Endothelial cell of umbilical vein (primary cell): Measurements from ENCODE around the gene CLDN14. TPM values are rescaled to one million over a fixed set of nuclear protein-coding genes. Genes with fewer than 3 reads are reported as not detected.

Source experiments
- BruUV-seq: library from RNA; stranded (reverse); fragments of 400-500 nt; replicated peaks from 2 replicates; lab custom pipeline; 2021; lab: Mats Ljungman, UMichigan
- CTCF ChIA-PET: fragments of 300-600, 350-600 bp; sonication (Branson Sonifier 250); formaldehyde crosslinking; loops from one replicate; lab custom pipeline; 2021; ENCODE audit warnings: antibody characterized with exemption, inconsistent platforms; lab: Charles Lee
- POLR2A ChIA-PET: fragments of 300-600, 350-600 bp; sonication (Branson Sonifier 250); formaldehyde crosslinking; loops from one replicate; lab custom pipeline; 2021; ENCODE audit warnings: antibody characterized with exemption, inconsistent platforms; lab: Charles Lee
- DNase-seq: peaks from one replicate; pipeline ENCODE4 v3.0.0-alpha.2; 2011; ENCODE audit warnings: low read depth, low spot score
- FAIRE-seq: peaks from 2 replicates; lab custom pipeline; 2011; peaks lifted over from hg19 to GRCh38; lab: Jason Lieb, UNC
- H2AFZ ChIP-seq: 2 replicates; pipeline ENCODE4 v1.6.0; 2012; ENCODE audit warnings: low read depth, low read length, control low read depth, inconsistent platforms
- H3K27ac ChIP-seq: 2 replicates; pipeline ENCODE4 v1.5.1; 2011; ENCODE audit warnings: low read depth, mild to moderate bottlenecking, control low read depth, low read length, moderate library complexity; ENCODE audit not compliant: insufficient read depth
- H3K27me3 ChIP-seq, 2 experiments: 2 replicates each; pipeline versions ENCODE4 v1.6.0 to v1.6.1; 2011; ENCODE audit warnings: low read length in 2 of 2, mixed read lengths in 1 of 2; ENCODE audit not compliant: control insufficient read depth in 2 of 2, insufficient read depth in 2 of 2
- H3K36me3 ChIP-seq, 2 experiments: 2 replicates in 1 of 2; 3 replicates in 1 of 2; pipeline ENCODE4 v1.5.1; 2011; ENCODE audit warnings: low read length in 2 of 2, mild to moderate bottlenecking in 1 of 2, moderate library complexity in 1 of 2; ENCODE audit not compliant: control insufficient read depth in 2 of 2, insufficient read depth in 2 of 2; ENCODE audit errors: extremely low read depth in 1 of 2
- H3K4me1 ChIP-seq: 3 replicates; pipeline ENCODE4 v1.5.1; 2011; ENCODE audit warnings: mild to moderate bottlenecking, low read length; ENCODE audit not compliant: control insufficient read depth, insufficient read depth; ENCODE audit errors: extremely low read depth
- H3K4me2 ChIP-seq: 2 replicates; pipeline ENCODE4 v1.6.1; 2011; ENCODE audit warnings: low read length, control low read depth, mixed read lengths; ENCODE audit not compliant: insufficient read depth
- H3K4me3 ChIP-seq, 3 experiments: fragments of 200-600 bp in 1 of 3; sonication (generic), shearing (Covaris generic) in 1 of 3; replicated peaks in 1 of 3; 2 replicates each; pipeline ENCODE4 v1.5.1; 2011 to 2016; ENCODE audit warnings: control low read depth in 3 of 3, low read length in 3 of 3, mild to moderate bottlenecking in 2 of 3, inconsistent platforms in 1 of 3, low read depth in 1 of 3, moderate library complexity in 1 of 3; ENCODE audit not compliant: insufficient read depth in 1 of 3
- H3K79me2 ChIP-seq: 2 replicates; pipeline ENCODE4 v1.6.0; 2012; ENCODE audit warnings: low read length, inconsistent platforms; ENCODE audit not compliant: control insufficient read depth, insufficient read depth
- H3K9ac ChIP-seq: replicated peaks from 2 replicates; pipeline ENCODE3; 2011; ENCODE audit warnings: low read length, control low read depth; ENCODE audit not compliant: insufficient read depth; ENCODE audit errors: extremely low read depth
- H3K9me1 ChIP-seq: replicated peaks from 3 replicates; pipeline ENCODE4 v1.6.0; 2011; ENCODE audit warnings: mild to moderate bottlenecking, low read length; ENCODE audit not compliant: control insufficient read depth, insufficient read depth; ENCODE audit errors: extremely low read depth
- H3K9me3 ChIP-seq: replicated peaks from 2 replicates; pipeline ENCODE4 v1.5.1; 2012; ENCODE audit warnings: low read length, inconsistent platforms; ENCODE audit not compliant: control insufficient read depth, insufficient read depth
- H4K20me1 ChIP-seq: replicated peaks from 2 replicates; pipeline ENCODE3; 2011; ENCODE audit warnings: mild to moderate bottlenecking, low read length; ENCODE audit not compliant: control insufficient read depth, insufficient read depth; ENCODE audit errors: extremely low read depth
- CTCF ChIP-seq, 2 donors: IDR thresholded peaks; 1 replicate in 1 of 2; 2 replicates in 1 of 2; pipeline ENCODE4 v1.5.1; 2011; ENCODE audit warnings: low read length in 2 of 2, mild to moderate bottlenecking in 2 of 2, moderate library complexity in 2 of 2, control low read depth in 1 of 2, inconsistent platforms in 1 of 2, low read depth in 1 of 2; ENCODE audit not compliant: insufficient read depth in 1 of 2; ENCODE audit errors: extremely low read depth in 1 of 2
- EZH2 ChIP-seq: IDR thresholded peaks from 2 replicates; pipeline ENCODE4 v1.6.1; 2012; ENCODE audit warnings: borderline replicate concordance, low read depth, mild to moderate bottlenecking, moderate library complexity, low read length, inconsistent platforms; ENCODE audit not compliant: severe bottlenecking
- FOS ChIP-seq: IDR thresholded peaks from 2 replicates; pipeline ENCODE4 v1.6.1; 2011; ENCODE audit warnings: mild to moderate bottlenecking, low read length, moderate library complexity, borderline replicate concordance; ENCODE audit not compliant: insufficient read depth
- GATA2 ChIP-seq: IDR thresholded peaks from 2 replicates; pipeline ENCODE4 v1.7.0; 2011; ENCODE audit warnings: low read depth, mild to moderate bottlenecking, moderate library complexity, mixed read lengths, low read length; ENCODE audit not compliant: insufficient read length, insufficient read depth
- JUN ChIP-seq: IDR thresholded peaks from 2 replicates; pipeline ENCODE4 v1.6.1; 2011; ENCODE audit warnings: borderline replicate concordance, low read depth; ENCODE audit not compliant: insufficient read length, insufficient read depth
- MYC ChIP-seq: IDR thresholded peaks from one replicate; pipeline ENCODE4 v1.6.1; 2011; ENCODE audit warnings: mild to moderate bottlenecking, low read depth, low read length
- POLR2A ChIP-seq: IDR thresholded peaks from 2 replicates; pipeline ENCODE4 v1.6.1; 2012; ENCODE audit warnings: low read depth, mild to moderate bottlenecking, control low read depth, low read length
- POLR2AphosphoS5 ChIP-seq: IDR thresholded peaks from 2 replicates; pipeline ENCODE4 v1.6.1; 2012; ENCODE audit warnings: low read depth, mild to moderate bottlenecking, control low read depth, low read length, moderate library complexity; ENCODE audit not compliant: insufficient read depth
- dilution Hi-C: fragments of 300-500 bp; cut with MboI; formaldehyde crosslinking; loops from one replicate; pipeline ENCODE4 v1.15.0; 2019; ENCODE audit warnings: low sequenced_read_pairs; ENCODE audit not compliant: extremely low pct_ligation_motif_present
- intact Hi-C: fragments of 100-400 bp; cut with micrococcal nuclease; formaldehyde crosslinking; loops from one replicate; pipeline ENCODE4 v1.10.0; 2022
- polyA plus RNA-seq, 4 experiments: library from polyadenylated mRNA; depleted of rRNA in 3 of 4; stranded (reverse) in 3 of 4; unstranded in 1 of 4; fragments of >200 nt; gene quantifications; 2 replicates each; pipeline versions ENCODE4 v1.2.1 to v1.2.3, GENCODE V29; 2011 to 2012; ENCODE audit warnings: missing spikeins in 1 of 4
- total RNA-seq: library from RNA; stranded (reverse); gene quantifications from 2 replicates; pipeline ENCODE4 v1.2.3, GENCODE V29; 2021
- TF ChIP-seq, protein P1 (sequence below): IDR thresholded peaks from 2 replicates; pipeline ENCODE4 v1.6.1; 2011; ENCODE audit not compliant: insufficient read depth, insufficient read length

The CLDN14 gene
- total and polyA plus RNA-seq, 2 donors (not counting 3 experiments of a cell fraction or from before 2014, with no cell fraction given): 1.0 to 2.5 TPM

DNA sequence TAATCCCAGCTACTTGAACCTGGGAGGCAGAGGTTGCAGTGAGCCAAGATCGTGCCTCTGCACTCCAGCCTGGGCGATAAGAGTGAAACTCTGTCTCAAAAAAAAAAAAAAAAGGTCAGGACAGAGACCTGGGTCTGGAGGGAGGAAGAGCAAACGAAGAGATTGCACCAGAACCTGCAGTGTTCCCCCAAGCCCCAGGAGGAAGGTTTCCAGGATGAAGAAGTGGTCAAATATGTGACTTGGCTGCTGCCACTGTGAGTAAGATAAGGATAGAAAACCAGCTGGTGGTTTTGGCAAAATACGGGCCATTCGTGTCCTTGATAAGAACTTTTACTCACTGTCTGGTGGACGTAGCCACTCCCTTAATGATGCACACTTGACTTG is 42.2 kb downstream of the CLDN14 start:
- Histone ChIP-seq H3K9ac (peak overlapping the region; percentile 20), H2AFZ (no peak overlapping the region), H3K4me2 (peak overlapping the region; percentile 62), H4K20me1 (no peaks in the 10 kb centered on the region), H3K9me3 (no peaks in the 10 kb centered on the region), H3K4me3 (no peak overlapping the region), H3K79me2 (peaks cover 68% of the 10 kb centered on the region), H3K36me3 (peaks cover 0 to 3% of the 10 kb centered on the region in 2 experiments), H3K27ac (peak overlapping the region; percentile 47), H3K27me3 (no peaks in the 10 kb centered on the region), H3K9me1 (no peaks in the 10 kb centered on the region), H3K4me1 (peaks cover 28% of the 10 kb centered on the region)
- ChIA-PET POLR2A (interaction anchor here (0.7 kb wide), 1 partner anchor 27 kb away, joined by 5 read pairs; no protein-coding TSS in a partner anchor), CTCF (no interaction called here)
- intact Hi-C loops: no loop called here
- FAIRE-seq: peak; percentile 43
- dilution Hi-C loops: no loop called here
- DNase-seq: peak; percentile 74
- TF ChIP-seq CTCF (IDR thresholded peaks at IDR 0.05; ENCODE audit: extremely low read depth in 1 of 2, insufficient read depth in 1 of 2, low read depth in 1 of 2, low read length in 2 of 2) (no peak), EZH2 (no peak), MYC (no peak), GATA2 (peak; percentile 86), JUN (no peak), POLR2AphosphoS5 (peak; percentile 49), FOS (peak; percentile 38), POLR2A (peak; percentile 55)
- TF ChIP-seq, protein P1, sequence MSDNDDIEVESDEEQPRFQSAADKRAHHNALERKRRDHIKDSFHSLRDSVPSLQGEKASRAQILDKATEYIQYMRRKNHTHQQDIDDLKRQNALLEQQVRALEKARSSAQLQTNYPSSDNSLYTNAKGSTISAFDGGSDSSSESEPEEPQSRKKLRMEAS: no peak
- no TSS peak for BruUV-seq
